ENCODE data around the gene FXYD4. TPM values are rescaled to one million over a fixed set of nuclear protein-coding genes. Genes with fewer than 3 reads are reported as not detected.

Gene FXYD4
- total and polyA plus RNA-seq, 2 experiments from 2014 or later = 0.19 to 0.80 TPM

- H3K4me3 ChIP-seq = no peak overlapping the region
- WGBS (ENCODE audit: low lambda C conversion rate, missing lambda C conversion rate) = 79% methylated on average over 14 of the region's 14 CpGs
- no peaks in the 10 kb centered on the region for H3K9me3 ChIP-seq (ENCODE audit: low read depth)
- DNase-seq (ENCODE audit: low spot score) = no peak
- H4K20me1 ChIP-seq (ENCODE audit: insufficient read depth, poor library complexity, severe bottlenecking) = peaks cover 83% of the 10 kb centered on the region
- H3K79me2 ChIP-seq = peaks cover 87% of the 10 kb centered on the region
- peaks cover 49% of the 10 kb centered on the region for H3K4me1 ChIP-seq (ENCODE audit: insufficient read depth)
- peak overlapping the region; percentile 93 for H3K4me2 ChIP-seq
- no peak overlapping the region for H2AFZ ChIP-seq
- H3K9me2 ChIP-seq (replicated peaks; ENCODE audit: insufficient read depth) = no peaks in the 10 kb centered on the region
- no peaks in the 10 kb centered on the region for H3K36me3 ChIP-seq (replicated peaks; ENCODE audit: insufficient read depth, low read depth)
- TF ChIP-seq EZH2phosphoT487 (IDR thresholded peaks at IDR 0.05; ENCODE audit: low read depth, severe bottlenecking, unreplicated experiment) = no peak
- no peak for TF ChIP-seq CTCF (IDR thresholded peaks at IDR 0.05; ENCODE audit: poor library complexity)
- TF ChIP-seq EZH2 (IDR thresholded peaks at IDR 0.05; ENCODE audit: borderline replicate concordance) = no peak
- H3K27ac ChIP-seq = no peak overlapping the region
- H3K27me3 ChIP-seq = no peaks in the 10 kb centered on the region
Measured at GRCh38 chr10:43403911-43404703, 32.7 kb downstream of the FXYD4 start.

- WGBS (ENCODE audit: low lambda C conversion rate, missing lambda C conversion rate) = 66% methylated on average over 6 of the region's 6 CpGs
- DNase-seq (ENCODE audit: low spot score) = no peak
- peaks cover 77% of the 10 kb centered on the region for H4K20me1 ChIP-seq (ENCODE audit: insufficient read depth, poor library complexity, severe bottlenecking)
- H3K4me2 ChIP-seq = peak overlapping the region; percentile 93
- H3K4me3 ChIP-seq = no peak overlapping the region
- H3K36me3 ChIP-seq (replicated peaks; ENCODE audit: insufficient read depth, low read depth) = no peaks in the 10 kb centered on the region
- peaks cover 81% of the 10 kb centered on the region for H3K79me2 ChIP-seq
- no peaks in the 10 kb centered on the region for H3K27me3 ChIP-seq
- no peaks in the 10 kb centered on the region for H3K9me2 ChIP-seq (replicated peaks; ENCODE audit: insufficient read depth)
- H2AFZ ChIP-seq = no peak overlapping the region
- TF ChIP-seq EZH2phosphoT487 (IDR thresholded peaks at IDR 0.05; ENCODE audit: low read depth, severe bottlenecking, unreplicated experiment) = no peak
- no peak for TF ChIP-seq CTCF (IDR thresholded peaks at IDR 0.05; ENCODE audit: poor library complexity)
- TF ChIP-seq EZH2 (IDR thresholded peaks at IDR 0.05; ENCODE audit: borderline replicate concordance) = no peak
- peaks cover 43% of the 10 kb centered on the region for H3K4me1 ChIP-seq (ENCODE audit: insufficient read depth)
- H3K27ac ChIP-seq = no peak overlapping the region
- no peaks in the 10 kb centered on the region for H3K9me3 ChIP-seq (ENCODE audit: low read depth)
Measured at GRCh38 chr10:43404704-43405084, 33.3 kb downstream of the FXYD4 start.

- H3K79me2 ChIP-seq = peaks cover 56% of the 10 kb centered on the region
- DNase-seq (ENCODE audit: low spot score) = peak; percentile 80
Measured at GRCh38 chr10:43407148-43407575, 35.7 kb downstream of the FXYD4 start.

More at GRCh38 chr10:43407148-43407575, 35.7 kb downstream of the FXYD4 start:
- Histone ChIP-seq H3K4me3 (peak overlapping the region; percentile 68), H2AFZ (peak overlapping the region; percentile 21), H3K36me3 (replicated peaks; ENCODE audit: insufficient read depth, low read depth) (no peaks in the 10 kb centered on the region), H3K27me3 (no peaks in the 10 kb centered on the region), H3K4me1 (ENCODE audit: insufficient read depth) (peaks cover 25% of the 10 kb centered on the region), H3K9me2 (replicated peaks; ENCODE audit: insufficient read depth) (no peaks in the 10 kb centered on the region), H4K20me1 (ENCODE audit: insufficient read depth, poor library complexity, severe bottlenecking) (peaks cover 53% of the 10 kb centered on the region), H3K27ac (peak overlapping the region; percentile 97), H3K9me3 (ENCODE audit: low read depth) (no peaks in the 10 kb centered on the region), H3K4me2 (peak overlapping the region; percentile 93)
- TF ChIP-seq CTCF (IDR thresholded peaks at IDR 0.05; ENCODE audit: poor library complexity) = no peak
- TF ChIP-seq EZH2phosphoT487 (IDR thresholded peaks at IDR 0.05; ENCODE audit: low read depth, severe bottlenecking, unreplicated experiment) = no peak
- no peak for TF ChIP-seq EZH2 (IDR thresholded peaks at IDR 0.05; ENCODE audit: borderline replicate concordance)
- WGBS (ENCODE audit: low lambda C conversion rate, missing lambda C conversion rate) = under 1% methylated on average over 59 of the region's 59 CpGs

Measured in hepatocyte (in vitro differentiated cells).